Peyer's patch (tissue), 4 donors: ENCODE measurements around the gene COL23A1.

ENCODE experiments used
- POLR2A ChIP-seq, 2 donors: fragments of 450-650 bp; IDR thresholded peaks; one replicate each; pipeline ENCODE4 v1.5.1; 2017; ENCODE audit warnings: antibody characterized with exemption in 2 of 2, mild to moderate bottlenecking in 2 of 2, moderate library complexity in 2 of 2
- TF ChIP-seq, protein P1 (sequence below), 6 experiments: fragments of 450-650 bp in 4 of 6; fragments of 200-600 bp in 2 of 6; sonication (generic) in 1 of 6; IDR thresholded peaks; one replicate each; pipeline ENCODE4 v1.5.1; 2017 to 2019; ENCODE audit warnings: antibody characterized with exemption in 6 of 6, mild to moderate bottlenecking in 3 of 6, moderate library complexity in 1 of 6

GRCh38 chr5:178476972-178477754, 113.0 kb downstream of the COL23A1 start:
- TF ChIP-seq POLR2A (IDR thresholded peaks at IDR 0.05): no peak
- TF ChIP-seq, protein P1, sequence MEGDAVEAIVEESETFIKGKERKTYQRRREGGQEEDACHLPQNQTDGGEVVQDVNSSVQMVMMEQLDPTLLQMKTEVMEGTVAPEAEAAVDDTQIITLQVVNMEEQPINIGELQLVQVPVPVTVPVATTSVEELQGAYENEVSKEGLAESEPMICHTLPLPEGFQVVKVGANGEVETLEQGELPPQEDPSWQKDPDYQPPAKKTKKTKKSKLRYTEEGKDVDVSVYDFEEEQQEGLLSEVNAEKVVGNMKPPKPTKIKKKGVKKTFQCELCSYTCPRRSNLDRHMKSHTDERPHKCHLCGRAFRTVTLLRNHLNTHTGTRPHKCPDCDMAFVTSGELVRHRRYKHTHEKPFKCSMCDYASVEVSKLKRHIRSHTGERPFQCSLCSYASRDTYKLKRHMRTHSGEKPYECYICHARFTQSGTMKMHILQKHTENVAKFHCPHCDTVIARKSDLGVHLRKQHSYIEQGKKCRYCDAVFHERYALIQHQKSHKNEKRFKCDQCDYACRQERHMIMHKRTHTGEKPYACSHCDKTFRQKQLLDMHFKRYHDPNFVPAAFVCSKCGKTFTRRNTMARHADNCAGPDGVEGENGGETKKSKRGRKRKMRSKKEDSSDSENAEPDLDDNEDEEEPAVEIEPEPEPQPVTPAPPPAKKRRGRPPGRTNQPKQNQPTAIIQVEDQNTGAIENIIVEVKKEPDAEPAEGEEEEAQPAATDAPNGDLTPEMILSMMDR (IDR thresholded peaks at IDR 0.05): no peak
